HG03378 (cell line): ENCODE measurements around the gene HSPA6.
"Not testable (repeated sequence)": the region's sequence is repeated elsewhere in the genome, so short reads cannot be mapped to it uniquely, and the experiment has no call there.

Experiments
- ATAC-seq: cut with Tn5 transposase; IDR thresholded peaks from one replicate; pipeline ENCODE4 v1.9.1; 2021; ENCODE audit warnings: mild to moderate bottlenecking, moderate library complexity; ENCODE audit not compliant: unreplicated experiment

Gene HSPA6

GRCh38 chr1:161557506-161558450 is 33.4 kb downstream of the HSPA6 start:
- not testable (repeated sequence) for ATAC-seq

- peak; percentile 71 for ATAC-seq
Measured at GRCh38 chr1:161560960-161561715, 36.8 kb downstream of the HSPA6 start.

GRCh38 chr1:161562441-161562840 is 38.1 kb downstream of the HSPA6 start:
- not testable (repeated sequence) for ATAC-seq

- ATAC-seq, result not testable (repeated sequence)
Measured at GRCh38 chr1:161563522-161563921, 39.2 kb downstream of the HSPA6 start.

- not testable (repeated sequence) for ATAC-seq
Measured at GRCh38 chr1:161566602-161566960, 42.2 kb downstream of the HSPA6 start.

- not testable (repeated sequence) for ATAC-seq
Measured at GRCh38 chr1:161571703-161572102, 47.4 kb downstream of the HSPA6 start.
